ENCODE results near the gene IL20RB.

- TF ChIP-seq POLR2A (IDR thresholded peaks at IDR 0.05; ENCODE audit: low read depth, low read length) (no peak), CTCF (conservative IDR thresholded peaks at IDR 0.05; ENCODE audit: low read depth, low read length) (no peak), CEBPB (IDR thresholded peaks at IDR 0.05; ENCODE audit: low read depth, low read length) (no peak), RCOR1 (IDR thresholded peaks at IDR 0.05; ENCODE audit: insufficient replicate concordance, low read length) (no peak), MXI1 (IDR thresholded peaks at IDR 0.05; ENCODE audit: borderline replicate concordance, low read depth, low read length) (no peak), BHLHE40 (IDR thresholded peaks at IDR 0.05; ENCODE audit: low read depth, low read length) (no peak), MAZ (IDR thresholded peaks at IDR 0.05; ENCODE audit: borderline replicate concordance, low read depth, low read length) (no peak), SMC3 (IDR thresholded peaks at IDR 0.05; ENCODE audit: low read depth, low read length) (no peak), FOS (IDR thresholded peaks at IDR 0.05; ENCODE audit: low read depth, low read length) (no peak)
Measured at GRCh38 chr3:136910697-136911096, 47.1 kb upstream of the IL20RB start.

Measured in IMR-90 (cell line).